Endothelial cell of umbilical vein (primary cell): Measurements from ENCODE around the gene CCDC157. TPM values are rescaled to one million over a fixed set of nuclear protein-coding genes. Genes with fewer than 3 reads are reported as not detected.

Experiments
- BruUV-seq: library from RNA; stranded (reverse); fragments of 400-500 nt; replicated peaks from 2 replicates; lab custom pipeline; 2021; lab: Mats Ljungman, UMichigan
- CTCF ChIA-PET: fragments of 300-600, 350-600 bp; sonication (Branson Sonifier 250); formaldehyde crosslinking; loops from one replicate; lab custom pipeline; 2021; ENCODE audit warnings: antibody characterized with exemption, inconsistent platforms; lab: Charles Lee
- POLR2A ChIA-PET: fragments of 300-600, 350-600 bp; sonication (Branson Sonifier 250); formaldehyde crosslinking; loops from one replicate; lab custom pipeline; 2021; ENCODE audit warnings: antibody characterized with exemption, inconsistent platforms; lab: Charles Lee
- DNase-seq: peaks from one replicate; pipeline ENCODE4 v3.0.0-alpha.2; 2011; ENCODE audit warnings: low read depth, low spot score
- FAIRE-seq: peaks from 2 replicates; lab custom pipeline; 2011; peaks lifted over from hg19 to GRCh38; lab: Jason Lieb, UNC
- H2AFZ ChIP-seq: 2 replicates; pipeline ENCODE4 v1.6.0; 2012; ENCODE audit warnings: low read depth, low read length, control low read depth, inconsistent platforms
- H3K27ac ChIP-seq: 2 replicates; pipeline ENCODE4 v1.5.1; 2011; ENCODE audit warnings: low read depth, mild to moderate bottlenecking, control low read depth, low read length, moderate library complexity; ENCODE audit not compliant: insufficient read depth
- H3K27me3 ChIP-seq, 2 experiments: 2 replicates each; pipeline versions ENCODE4 v1.6.0 to v1.6.1; 2011; ENCODE audit warnings: low read length in 2 of 2, mixed read lengths in 1 of 2; ENCODE audit not compliant: control insufficient read depth in 2 of 2, insufficient read depth in 2 of 2
- H3K36me3 ChIP-seq, 2 experiments: 2 replicates in 1 of 2; 3 replicates in 1 of 2; pipeline ENCODE4 v1.5.1; 2011; ENCODE audit warnings: low read length in 2 of 2, mild to moderate bottlenecking in 1 of 2, moderate library complexity in 1 of 2; ENCODE audit not compliant: control insufficient read depth in 2 of 2, insufficient read depth in 2 of 2; ENCODE audit errors: extremely low read depth in 1 of 2
- H3K4me1 ChIP-seq: 3 replicates; pipeline ENCODE4 v1.5.1; 2011; ENCODE audit warnings: mild to moderate bottlenecking, low read length; ENCODE audit not compliant: control insufficient read depth, insufficient read depth; ENCODE audit errors: extremely low read depth
- H3K4me2 ChIP-seq: 2 replicates; pipeline ENCODE4 v1.6.1; 2011; ENCODE audit warnings: low read length, control low read depth, mixed read lengths; ENCODE audit not compliant: insufficient read depth
- H3K4me3 ChIP-seq, 3 experiments: fragments of 200-600 bp in 1 of 3; sonication (generic), shearing (Covaris generic) in 1 of 3; replicated peaks in 1 of 3; 2 replicates each; pipeline ENCODE4 v1.5.1; 2011 to 2016; ENCODE audit warnings: control low read depth in 3 of 3, low read length in 3 of 3, mild to moderate bottlenecking in 2 of 3, inconsistent platforms in 1 of 3, low read depth in 1 of 3, moderate library complexity in 1 of 3; ENCODE audit not compliant: insufficient read depth in 1 of 3
- H3K79me2 ChIP-seq: 2 replicates; pipeline ENCODE4 v1.6.0; 2012; ENCODE audit warnings: low read length, inconsistent platforms; ENCODE audit not compliant: control insufficient read depth, insufficient read depth
- H3K9ac ChIP-seq: replicated peaks from 2 replicates; pipeline ENCODE3; 2011; ENCODE audit warnings: low read length, control low read depth; ENCODE audit not compliant: insufficient read depth; ENCODE audit errors: extremely low read depth
- H3K9me1 ChIP-seq: replicated peaks from 3 replicates; pipeline ENCODE4 v1.6.0; 2011; ENCODE audit warnings: mild to moderate bottlenecking, low read length; ENCODE audit not compliant: control insufficient read depth, insufficient read depth; ENCODE audit errors: extremely low read depth
- H3K9me3 ChIP-seq: replicated peaks from 2 replicates; pipeline ENCODE4 v1.5.1; 2012; ENCODE audit warnings: low read length, inconsistent platforms; ENCODE audit not compliant: control insufficient read depth, insufficient read depth
- H4K20me1 ChIP-seq: replicated peaks from 2 replicates; pipeline ENCODE3; 2011; ENCODE audit warnings: mild to moderate bottlenecking, low read length; ENCODE audit not compliant: control insufficient read depth, insufficient read depth; ENCODE audit errors: extremely low read depth
- EZH2 ChIP-seq: IDR thresholded peaks from 2 replicates; pipeline ENCODE4 v1.6.1; 2012; ENCODE audit warnings: borderline replicate concordance, low read depth, mild to moderate bottlenecking, moderate library complexity, low read length, inconsistent platforms; ENCODE audit not compliant: severe bottlenecking
- FOS ChIP-seq: IDR thresholded peaks from 2 replicates; pipeline ENCODE4 v1.6.1; 2011; ENCODE audit warnings: mild to moderate bottlenecking, low read length, moderate library complexity, borderline replicate concordance; ENCODE audit not compliant: insufficient read depth
- GATA2 ChIP-seq: IDR thresholded peaks from 2 replicates; pipeline ENCODE4 v1.7.0; 2011; ENCODE audit warnings: low read depth, mild to moderate bottlenecking, moderate library complexity, mixed read lengths, low read length; ENCODE audit not compliant: insufficient read length, insufficient read depth
- JUN ChIP-seq: IDR thresholded peaks from 2 replicates; pipeline ENCODE4 v1.6.1; 2011; ENCODE audit warnings: borderline replicate concordance, low read depth; ENCODE audit not compliant: insufficient read length, insufficient read depth
- MYC ChIP-seq: IDR thresholded peaks from one replicate; pipeline ENCODE4 v1.6.1; 2011; ENCODE audit warnings: mild to moderate bottlenecking, low read depth, low read length
- POLR2A ChIP-seq: IDR thresholded peaks from 2 replicates; pipeline ENCODE4 v1.6.1; 2012; ENCODE audit warnings: low read depth, mild to moderate bottlenecking, control low read depth, low read length
- POLR2AphosphoS5 ChIP-seq: IDR thresholded peaks from 2 replicates; pipeline ENCODE4 v1.6.1; 2012; ENCODE audit warnings: low read depth, mild to moderate bottlenecking, control low read depth, low read length, moderate library complexity; ENCODE audit not compliant: insufficient read depth
- dilution Hi-C: fragments of 300-500 bp; cut with MboI; formaldehyde crosslinking; loops from one replicate; pipeline ENCODE4 v1.15.0; 2019; ENCODE audit warnings: low sequenced_read_pairs; ENCODE audit not compliant: extremely low pct_ligation_motif_present
- intact Hi-C: fragments of 100-400 bp; cut with micrococcal nuclease; formaldehyde crosslinking; loops from one replicate; pipeline ENCODE4 v1.10.0; 2022
- polyA plus RNA-seq, 4 experiments: library from polyadenylated mRNA; depleted of rRNA in 3 of 4; stranded (reverse) in 3 of 4; unstranded in 1 of 4; fragments of >200 nt; gene quantifications; 2 replicates each; pipeline versions ENCODE4 v1.2.1 to v1.2.3, GENCODE V29; 2011 to 2012; ENCODE audit warnings: missing spikeins in 1 of 4
- total RNA-seq: library from RNA; stranded (reverse); gene quantifications from 2 replicates; pipeline ENCODE4 v1.2.3, GENCODE V29; 2021
- TF ChIP-seq, protein P1 (sequence below), 2 donors: IDR thresholded peaks; 1 replicate in 1 of 2; 2 replicates in 1 of 2; pipeline ENCODE4 v1.5.1; 2011; ENCODE audit warnings: low read length in 2 of 2, mild to moderate bottlenecking in 2 of 2, moderate library complexity in 2 of 2, control low read depth in 1 of 2, inconsistent platforms in 1 of 2, low read depth in 1 of 2; ENCODE audit not compliant: insufficient read depth in 1 of 2; ENCODE audit errors: extremely low read depth in 1 of 2
- TF ChIP-seq, protein P2 (sequence below): IDR thresholded peaks from 2 replicates; pipeline ENCODE4 v1.6.1; 2011; ENCODE audit not compliant: insufficient read depth, insufficient read length

Gene CCDC157
- total and polyA plus RNA-seq, 2 donors (not counting 3 experiments of a cell fraction or from before 2014, with no cell fraction given): 2.1 to 3.1 TPM

DNA sequence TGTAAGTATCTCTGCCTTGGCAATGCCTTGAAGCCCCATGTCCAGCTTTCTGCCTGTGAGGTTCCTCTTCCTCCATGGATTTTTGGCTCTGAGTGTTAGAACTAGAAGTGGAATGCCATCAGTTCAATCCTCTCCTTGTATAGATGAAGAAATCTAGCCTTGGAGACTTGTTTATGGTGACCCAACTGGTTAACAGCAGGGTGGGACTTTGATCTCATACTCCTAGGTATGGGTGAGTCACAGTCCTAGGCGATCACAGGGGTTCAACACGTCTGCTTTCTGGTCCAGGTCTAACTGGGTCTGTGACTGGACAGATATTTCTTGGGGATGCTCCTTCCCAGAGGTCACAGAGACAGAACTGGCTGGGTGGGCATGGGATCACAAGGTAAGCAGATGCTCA is 59.6 kb downstream of the CCDC157 start:
- Histone ChIP-seq H3K9ac (no peak overlapping the region), H3K4me1 (peaks cover 19% of the 10 kb centered on the region), H3K4me2 (no peak overlapping the region), H4K20me1 (no peaks in the 10 kb centered on the region), H3K36me3 (peaks cover 13 to 40% of the 10 kb centered on the region in 2 experiments), H2AFZ (no peak overlapping the region), H3K79me2 (no peaks in the 10 kb centered on the region), H3K9me1 (no peaks in the 10 kb centered on the region), H3K4me3 (no peak overlapping the region), H3K27me3 (no peaks in the 10 kb centered on the region), H3K27ac (no peak overlapping the region), H3K9me3 (no peaks in the 10 kb centered on the region)
- no peak for TF ChIP-seq JUN
- TF ChIP-seq, protein P1, sequence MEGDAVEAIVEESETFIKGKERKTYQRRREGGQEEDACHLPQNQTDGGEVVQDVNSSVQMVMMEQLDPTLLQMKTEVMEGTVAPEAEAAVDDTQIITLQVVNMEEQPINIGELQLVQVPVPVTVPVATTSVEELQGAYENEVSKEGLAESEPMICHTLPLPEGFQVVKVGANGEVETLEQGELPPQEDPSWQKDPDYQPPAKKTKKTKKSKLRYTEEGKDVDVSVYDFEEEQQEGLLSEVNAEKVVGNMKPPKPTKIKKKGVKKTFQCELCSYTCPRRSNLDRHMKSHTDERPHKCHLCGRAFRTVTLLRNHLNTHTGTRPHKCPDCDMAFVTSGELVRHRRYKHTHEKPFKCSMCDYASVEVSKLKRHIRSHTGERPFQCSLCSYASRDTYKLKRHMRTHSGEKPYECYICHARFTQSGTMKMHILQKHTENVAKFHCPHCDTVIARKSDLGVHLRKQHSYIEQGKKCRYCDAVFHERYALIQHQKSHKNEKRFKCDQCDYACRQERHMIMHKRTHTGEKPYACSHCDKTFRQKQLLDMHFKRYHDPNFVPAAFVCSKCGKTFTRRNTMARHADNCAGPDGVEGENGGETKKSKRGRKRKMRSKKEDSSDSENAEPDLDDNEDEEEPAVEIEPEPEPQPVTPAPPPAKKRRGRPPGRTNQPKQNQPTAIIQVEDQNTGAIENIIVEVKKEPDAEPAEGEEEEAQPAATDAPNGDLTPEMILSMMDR (IDR thresholded peaks at IDR 0.05; ENCODE audit: extremely low read depth in 1 of 2, insufficient read depth in 1 of 2, low read depth in 1 of 2, low read length in 2 of 2): no peak
- TF ChIP-seq POLR2AphosphoS5: no peak
- TF ChIP-seq FOS: no peak
- TF ChIP-seq GATA2: no peak
- no peak for TF ChIP-seq EZH2
- TF ChIP-seq, protein P2, sequence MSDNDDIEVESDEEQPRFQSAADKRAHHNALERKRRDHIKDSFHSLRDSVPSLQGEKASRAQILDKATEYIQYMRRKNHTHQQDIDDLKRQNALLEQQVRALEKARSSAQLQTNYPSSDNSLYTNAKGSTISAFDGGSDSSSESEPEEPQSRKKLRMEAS: no peak
- no peak for TF ChIP-seq MYC
- TF ChIP-seq POLR2A: no peak
- CTCF ChIA-PET: no interaction called here
- FAIRE-seq (no peak), DNase-seq (no peak)
- dilution Hi-C loops: no loop called here
- intact Hi-C loops: no loop called here
- BruUV-seq: no TSS peak
- POLR2A ChIA-PET: no interaction called here
